Liver (tissue), 9 donors: ENCODE measurements around the gene MAMDC4. TPM values are rescaled to one million over a fixed set of nuclear protein-coding genes. Genes with fewer than 3 reads are reported as not detected.

Experiments
- DNase-seq: peaks from one replicate; pipeline ENCODE4 v3.0.0-alpha.2; 2017; ENCODE audit warnings: low spot score
- H3K27ac ChIP-seq, 2 donors: one replicate each; pipeline ENCODE4 v1.7.0; 2013; ENCODE audit warnings: inconsistent platforms in 2 of 2, low read length in 2 of 2, control low read depth in 1 of 2, low read depth in 1 of 2, mild to moderate bottlenecking in 1 of 2
- H3K27me3 ChIP-seq, 4 donors: one replicate each; pipeline versions ENCODE4 v1.6.1 to v1.7.0; 2013; ENCODE audit warnings: low read length in 3 of 4, inconsistent platforms in 1 of 4, mild to moderate bottlenecking in 1 of 4, moderate library complexity in 1 of 4; ENCODE audit not compliant: control insufficient read depth in 4 of 4, insufficient read depth in 4 of 4
- H3K36me3 ChIP-seq, 4 donors: one replicate each; pipeline versions ENCODE4 v1.6.1 to v1.7.0; 2013; ENCODE audit warnings: low read length in 3 of 4, mild to moderate bottlenecking in 3 of 4, low read depth in 1 of 4, moderate library complexity in 1 of 4; ENCODE audit not compliant: control insufficient read depth in 4 of 4, insufficient read depth in 3 of 4
- H3K4me1 ChIP-seq, 4 donors: one replicate each; pipeline versions ENCODE4 v1.6.1 to v1.7.0; 2013; ENCODE audit warnings: low read length in 3 of 4, mild to moderate bottlenecking in 3 of 4, moderate library complexity in 1 of 4; ENCODE audit not compliant: control insufficient read depth in 4 of 4, insufficient read depth in 4 of 4
- H3K4me3 ChIP-seq, 3 donors: one replicate each; pipeline versions ENCODE4 v1.6.1 to v1.7.0; 2013; ENCODE audit warnings: low read length in 3 of 3, control low read depth in 1 of 3, low read depth in 1 of 3, mild to moderate bottlenecking in 1 of 3
- H3K9ac ChIP-seq, 2 donors: one replicate each; pipeline ENCODE4 v1.7.0; 2013; ENCODE audit warnings: low read length in 2 of 2, mild to moderate bottlenecking in 2 of 2, moderate library complexity in 2 of 2, control low read depth in 1 of 2, low read depth in 1 of 2
- H3K9me3 ChIP-seq, 4 donors: one replicate each; pipeline versions ENCODE4 v1.6.1 to v1.7.0; 2013; ENCODE audit warnings: low read length in 3 of 4; ENCODE audit not compliant: control insufficient read depth in 4 of 4
- EGR1 ChIP-seq, 2 donors: IDR thresholded peaks; 2 replicates each; pipeline ENCODE4 v1.6.1; 2016 to 2018; ENCODE audit warnings: antibody characterized with exemption in 2 of 2, low read depth in 2 of 2
- FOXA2 ChIP-seq: IDR thresholded peaks from 2 replicates; pipeline ENCODE4 v1.6.1; 2016; ENCODE audit warnings: antibody characterized with exemption
- GABPA ChIP-seq, 2 donors: IDR thresholded peaks in 1 of 2; conservative IDR thresholded peaks in 1 of 2; 2 replicates each; pipeline ENCODE4 v1.6.1; 2016; ENCODE audit warnings: antibody characterized with exemption in 2 of 2, mild to moderate bottlenecking in 1 of 2, moderate library complexity in 1 of 2
- HNF4A ChIP-seq, 2 donors: conservative IDR thresholded peaks; 2 replicates each; pipeline ENCODE4 v1.6.1; 2016; ENCODE audit warnings: antibody characterized with exemption in 2 of 2, mild to moderate bottlenecking in 2 of 2
- JUND ChIP-seq, 2 donors: IDR thresholded peaks; 2 replicates each; pipeline ENCODE4 v1.6.1; 2016; ENCODE audit warnings: antibody characterized with exemption in 2 of 2
- MAX ChIP-seq: IDR thresholded peaks from 2 replicates; pipeline ENCODE4 v1.6.1; 2016; ENCODE audit warnings: antibody characterized with exemption
- RAD21 ChIP-seq, 2 donors: IDR thresholded peaks; 2 replicates each; pipeline ENCODE4 v1.6.1; 2016; ENCODE audit warnings: antibody characterized with exemption in 2 of 2, mild to moderate bottlenecking in 2 of 2
- RXRA ChIP-seq, 2 donors: IDR thresholded peaks; 2 replicates each; pipeline ENCODE4 v1.6.1; 2017 to 2018; ENCODE audit warnings: antibody characterized with exemption in 2 of 2, mild to moderate bottlenecking in 1 of 2
- SP1 ChIP-seq: IDR thresholded peaks from 2 replicates; pipeline ENCODE4 v1.6.1; 2018; ENCODE audit warnings: antibody characterized with exemption, mild to moderate bottlenecking
- TAF1 ChIP-seq: conservative IDR thresholded peaks from 2 replicates; pipeline ENCODE4 v1.6.1; 2016; ENCODE audit warnings: antibody characterized with exemption, mild to moderate bottlenecking
- YY1 ChIP-seq: IDR thresholded peaks from 2 replicates; pipeline ENCODE4 v1.6.1; 2016; ENCODE audit warnings: antibody characterized with exemption, mild to moderate bottlenecking
- ZBTB33 ChIP-seq: IDR thresholded peaks from 2 replicates; pipeline ENCODE4 v1.6.1; 2016; ENCODE audit warnings: antibody characterized with exemption
- WGBS: extraction: QIAGEN DNeasy Blood & Tissue Kit; methylation state at CpG from one replicate; pipeline ENCODE4 v1.1.7; 2013; 5-methylcytosine and 5-hydroxymethylcytosine counted together
- polyA plus RNA-seq, 2 donors: library from polyadenylated mRNA; stranded (reverse) in 1 of 2; unstranded in 1 of 2; fragments of 200-250 nt in 1 of 2; fragments of >200 nt in 1 of 2; fragmentation: Nextera tagmentation in 1 of 2; extraction: Ambion mirVana in 1 of 2; gene quantifications; one replicate each; pipeline versions ENCODE4 v1.2.1 to v1.2.3, GENCODE V29; 2013 to 2015
- total RNA-seq, 2 donors: library from RNA; depleted of rRNA; stranded (reverse); fragments of >200 nt; gene quantifications; one replicate each; pipeline ENCODE4 v1.2.3, GENCODE V29; 2014
- TF ChIP-seq, protein P1 (sequence below): IDR thresholded peaks from 2 replicates; pipeline ENCODE4 v1.6.1; 2016; ENCODE audit warnings: antibody characterized with exemption
- TF ChIP-seq, protein P2 (sequence below): IDR thresholded peaks from 2 replicates; pipeline ENCODE4 v1.6.1; 2016; ENCODE audit warnings: antibody characterized with exemption, mild to moderate bottlenecking
- TF ChIP-seq, protein P3 (sequence below): fragments of 150-350 bp; IDR thresholded peaks from 2 replicates; pipeline ENCODE4 v1.5.1; 2017; ENCODE audit warnings: improper control_type of control experiment, low read depth, low read length; ENCODE audit not compliant: missing input control
- donor health status: healthy.
- donor health status: healthy.
- donor health status: healthy.
- donor health status: healthy.
- donor health status: healthy.

The MAMDC4 gene
- total and polyA plus RNA-seq, 4 donors = 2.4 to 8.1 (median 3.9) TPM

- Histone ChIP-seq H3K9ac (no peak overlapping the region), H3K9me3 (no peaks in the 10 kb centered on the region), H3K4me1 (peaks cover 31 to 86% (median 58%) of the 10 kb centered on the region in 4 donors), H3K27me3 (no peaks in the 10 kb centered on the region), H3K4me3 (no peak overlapping the region), H3K36me3 (peaks cover 10 to 25% (median 11%) of the 10 kb centered on the region in 4 donors), H3K27ac (no peak overlapping the region)
- WGBS = 93% methylated on average over 9 of the region's 9 CpGs
- TF ChIP-seq ZBTB33 = no peak
- TF ChIP-seq, protein P1, sequence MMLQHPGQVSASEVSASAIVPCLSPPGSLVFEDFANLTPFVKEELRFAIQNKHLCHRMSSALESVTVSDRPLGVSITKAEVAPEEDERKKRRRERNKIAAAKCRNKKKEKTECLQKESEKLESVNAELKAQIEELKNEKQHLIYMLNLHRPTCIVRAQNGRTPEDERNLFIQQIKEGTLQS = no peak
- TF ChIP-seq, protein P2, sequence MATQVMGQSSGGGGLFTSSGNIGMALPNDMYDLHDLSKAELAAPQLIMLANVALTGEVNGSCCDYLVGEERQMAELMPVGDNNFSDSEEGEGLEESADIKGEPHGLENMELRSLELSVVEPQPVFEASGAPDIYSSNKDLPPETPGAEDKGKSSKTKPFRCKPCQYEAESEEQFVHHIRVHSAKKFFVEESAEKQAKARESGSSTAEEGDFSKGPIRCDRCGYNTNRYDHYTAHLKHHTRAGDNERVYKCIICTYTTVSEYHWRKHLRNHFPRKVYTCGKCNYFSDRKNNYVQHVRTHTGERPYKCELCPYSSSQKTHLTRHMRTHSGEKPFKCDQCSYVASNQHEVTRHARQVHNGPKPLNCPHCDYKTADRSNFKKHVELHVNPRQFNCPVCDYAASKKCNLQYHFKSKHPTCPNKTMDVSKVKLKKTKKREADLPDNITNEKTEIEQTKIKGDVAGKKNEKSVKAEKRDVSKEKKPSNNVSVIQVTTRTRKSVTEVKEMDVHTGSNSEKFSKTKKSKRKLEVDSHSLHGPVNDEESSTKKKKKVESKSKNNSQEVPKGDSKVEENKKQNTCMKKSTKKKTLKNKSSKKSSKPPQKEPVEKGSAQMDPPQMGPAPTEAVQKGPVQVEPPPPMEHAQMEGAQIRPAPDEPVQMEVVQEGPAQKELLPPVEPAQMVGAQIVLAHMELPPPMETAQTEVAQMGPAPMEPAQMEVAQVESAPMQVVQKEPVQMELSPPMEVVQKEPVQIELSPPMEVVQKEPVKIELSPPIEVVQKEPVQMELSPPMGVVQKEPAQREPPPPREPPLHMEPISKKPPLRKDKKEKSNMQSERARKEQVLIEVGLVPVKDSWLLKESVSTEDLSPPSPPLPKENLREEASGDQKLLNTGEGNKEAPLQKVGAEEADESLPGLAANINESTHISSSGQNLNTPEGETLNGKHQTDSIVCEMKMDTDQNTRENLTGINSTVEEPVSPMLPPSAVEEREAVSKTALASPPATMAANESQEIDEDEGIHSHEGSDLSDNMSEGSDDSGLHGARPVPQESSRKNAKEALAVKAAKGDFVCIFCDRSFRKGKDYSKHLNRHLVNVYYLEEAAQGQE = no peak
- TF ChIP-seq YY1 = no peak
- no peak for TF ChIP-seq JUND (IDR thresholded peaks at IDR 0.05)
- TF ChIP-seq HNF4A (conservative IDR thresholded peaks at IDR 0.05) = no peak
- TF ChIP-seq, protein P3, sequence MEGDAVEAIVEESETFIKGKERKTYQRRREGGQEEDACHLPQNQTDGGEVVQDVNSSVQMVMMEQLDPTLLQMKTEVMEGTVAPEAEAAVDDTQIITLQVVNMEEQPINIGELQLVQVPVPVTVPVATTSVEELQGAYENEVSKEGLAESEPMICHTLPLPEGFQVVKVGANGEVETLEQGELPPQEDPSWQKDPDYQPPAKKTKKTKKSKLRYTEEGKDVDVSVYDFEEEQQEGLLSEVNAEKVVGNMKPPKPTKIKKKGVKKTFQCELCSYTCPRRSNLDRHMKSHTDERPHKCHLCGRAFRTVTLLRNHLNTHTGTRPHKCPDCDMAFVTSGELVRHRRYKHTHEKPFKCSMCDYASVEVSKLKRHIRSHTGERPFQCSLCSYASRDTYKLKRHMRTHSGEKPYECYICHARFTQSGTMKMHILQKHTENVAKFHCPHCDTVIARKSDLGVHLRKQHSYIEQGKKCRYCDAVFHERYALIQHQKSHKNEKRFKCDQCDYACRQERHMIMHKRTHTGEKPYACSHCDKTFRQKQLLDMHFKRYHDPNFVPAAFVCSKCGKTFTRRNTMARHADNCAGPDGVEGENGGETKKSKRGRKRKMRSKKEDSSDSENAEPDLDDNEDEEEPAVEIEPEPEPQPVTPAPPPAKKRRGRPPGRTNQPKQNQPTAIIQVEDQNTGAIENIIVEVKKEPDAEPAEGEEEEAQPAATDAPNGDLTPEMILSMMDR = no peak
- no peak for TF ChIP-seq EGR1 (IDR thresholded peaks at IDR 0.05; ENCODE audit: low read depth in 2 of 2)
- no peak for TF ChIP-seq TAF1
- TF ChIP-seq MAX = no peak
- no peak for TF ChIP-seq RAD21 (IDR thresholded peaks at IDR 0.05)
- no peak for TF ChIP-seq GABPA (IDR thresholded peaks at IDR 0.05 in 1 of 2, conservative IDR thresholded peaks at IDR 0.05 in 1 of 2)
- TF ChIP-seq RXRA (IDR thresholded peaks at IDR 0.05) = no peak
- no peak for TF ChIP-seq FOXA2
- no peak for TF ChIP-seq SP1
- DNase-seq = peak; percentile 31
Observed at GRCh38 chr9:136860529-136860928, 8.4 kb downstream of the MAMDC4 start.
